Coronary artery (tissue), 2 donors: ENCODE data around the gene CLTA.

Experiments
- DNase-seq: peaks from one replicate; pipeline ENCODE4 v3.0.0-alpha.2; 2017; ENCODE audit warnings: low spot score
- H3K27ac ChIP-seq, 2 donors: fragments of 200-600 bp; sonication (generic); one replicate each; pipeline ENCODE4 v1.5.1; 2016 to 2019
- H3K4me3 ChIP-seq: fragments of 200-600 bp; sonication (generic); 2 replicates; pipeline ENCODE4 v1.5.1; 2016; ENCODE audit warnings: mild to moderate bottlenecking, moderate library complexity
- CTCF ChIP-seq: fragments of 200-600 bp; sonication (generic); IDR thresholded peaks from one replicate; pipeline ENCODE4 v1.5.1; 2019; ENCODE audit warnings: antibody characterized with exemption

CLTA gene

DNA sequence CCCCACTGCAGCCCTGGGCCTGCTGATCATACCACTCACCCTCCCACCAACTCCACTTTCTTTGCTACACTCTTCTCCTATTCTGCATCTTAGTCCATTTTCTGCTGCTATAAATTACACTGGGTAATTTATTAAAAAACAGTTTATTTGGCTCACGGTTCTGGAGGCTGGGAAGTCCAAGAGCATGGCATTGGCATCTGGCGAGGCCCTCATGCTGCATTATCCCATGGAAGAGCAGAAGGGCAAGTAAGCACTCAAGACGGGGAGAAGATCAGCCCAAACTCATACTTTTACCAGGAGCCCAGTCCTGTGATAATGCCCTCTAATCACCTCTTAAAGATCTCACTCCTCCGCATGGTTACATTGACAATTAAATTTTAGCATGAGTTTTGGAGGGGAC lies 44.8 kb upstream of the CLTA start:
- no peak for DNase-seq
- Histone ChIP-seq H3K27ac (no peak overlapping the region), H3K4me3 (no peak overlapping the region)
- TF ChIP-seq CTCF, result no peak

GRCh38 chr9:36146651-36147050 lies 44.1 kb upstream of the CLTA start:
- no peak for DNase-seq
- Histone ChIP-seq H3K27ac (no peak overlapping the region), H3K4me3 (no peak overlapping the region)
- TF ChIP-seq CTCF, result no peak

DNA sequence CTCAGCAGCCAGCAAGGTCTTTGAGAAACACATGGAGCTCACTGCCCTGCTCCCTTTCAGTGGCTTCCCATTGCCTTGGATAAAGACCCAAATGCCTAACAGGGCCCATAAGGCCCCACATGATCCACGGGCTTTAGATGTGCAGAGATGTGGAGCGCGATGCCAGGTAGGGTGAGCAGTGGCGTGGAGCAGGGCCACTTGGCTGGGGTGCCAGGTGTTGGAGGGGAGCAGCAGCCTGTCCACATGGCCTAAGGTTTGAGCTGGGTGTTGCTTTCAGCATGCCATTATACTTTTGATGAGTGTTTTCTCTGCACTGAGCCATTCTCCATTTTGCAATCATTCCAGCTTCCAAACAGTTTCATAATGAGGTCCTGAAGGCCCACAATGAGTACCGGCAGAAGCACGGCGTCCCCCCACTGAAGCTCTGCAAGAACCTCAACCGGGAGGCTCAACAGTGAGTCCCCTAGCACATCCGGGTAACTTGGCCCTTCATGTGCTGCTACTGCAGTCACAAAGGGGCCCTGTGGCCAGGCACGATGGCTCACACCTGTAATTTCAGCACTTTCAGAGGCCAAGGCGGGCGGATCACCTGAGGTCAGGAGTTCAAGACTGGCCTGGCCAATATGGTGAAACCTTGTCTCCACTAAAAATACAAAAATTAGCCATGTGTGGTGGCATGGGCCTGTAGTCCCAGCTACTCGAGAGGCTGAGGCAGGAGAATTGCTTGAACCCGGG lies 43.1 kb upstream of the CLTA start:
- no peak overlapping the region for H3K4me3 ChIP-seq
- H3K27ac ChIP-seq, result peak overlapping the region; percentile 81 to 92
- DNase-seq, result no peak
- no peak for TF ChIP-seq CTCF

- no peak for TF ChIP-seq CTCF
- Histone ChIP-seq H3K4me3 (peak overlapping the region; percentile 42), H3K27ac (peak overlapping the region; percentile 81 to 92)
- peak; percentile 97 for DNase-seq
Measured at GRCh38 chr9:36148311-36149051, 42.2 kb upstream of the CLTA start.

DNA sequence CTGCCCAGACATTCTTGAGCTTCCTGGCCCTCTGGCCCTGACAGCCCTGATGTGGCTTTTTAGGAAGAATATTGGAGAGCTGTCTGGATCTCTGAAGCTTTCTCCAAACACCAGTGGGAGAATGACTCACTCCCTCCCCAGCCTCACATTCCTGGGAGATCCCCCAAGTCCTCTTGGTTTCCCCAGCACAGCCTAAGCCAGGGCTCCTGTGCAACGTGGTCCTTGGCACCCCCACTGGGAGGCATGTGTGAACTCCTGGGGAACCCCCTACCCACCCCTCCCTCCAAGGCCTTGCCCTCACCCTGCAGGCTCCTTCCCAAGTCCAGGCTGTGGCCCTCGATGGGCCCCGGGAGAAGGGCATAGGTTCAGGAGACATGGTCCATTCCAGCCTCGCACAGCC lies 41.5 kb upstream of the CLTA start:
- peak overlapping the region; percentile 81 to 92 for H3K27ac ChIP-seq

DNA sequence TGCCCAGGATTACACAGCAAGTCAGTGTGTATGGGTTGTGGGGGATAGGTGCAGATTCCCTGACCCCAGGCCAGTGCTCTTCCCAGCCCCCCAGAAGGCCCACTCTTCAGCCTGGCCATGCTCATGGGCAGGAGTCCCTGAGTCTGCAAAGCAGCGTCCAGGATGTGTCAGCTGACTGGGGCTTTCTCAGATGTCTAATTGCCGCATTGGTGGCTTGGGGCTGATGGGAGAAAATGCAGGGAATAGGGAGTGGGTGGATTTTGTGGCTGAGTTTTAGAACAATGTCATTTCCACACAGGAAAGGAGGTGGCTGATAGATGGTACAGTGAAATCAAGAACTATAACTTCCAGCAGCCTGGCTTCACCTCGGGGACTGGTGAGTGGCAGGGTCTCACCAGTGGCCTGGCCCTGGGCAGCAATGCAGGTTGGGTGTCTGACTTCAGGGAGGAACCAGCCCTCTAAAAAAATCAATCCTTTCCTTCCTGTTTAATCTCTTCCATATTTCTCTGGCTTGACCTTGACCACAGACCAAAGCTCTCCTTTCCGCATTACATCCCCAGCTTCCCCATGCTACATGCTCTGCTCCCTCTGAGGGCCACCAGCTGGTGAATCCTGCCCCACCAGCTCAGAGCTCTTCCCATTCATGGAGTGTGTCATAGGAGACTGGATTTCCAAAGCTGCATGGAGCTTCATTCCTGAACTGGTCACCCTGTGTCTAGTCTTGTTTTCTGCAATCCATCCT lies 40.0 kb upstream of the CLTA start:
- peak overlapping the region; percentile 9 to 68 for H3K27ac ChIP-seq
- no peak overlapping the region for H3K4me3 ChIP-seq
- no peak for TF ChIP-seq CTCF
- DNase-seq, result no peak

More for the DNA sequence above, 41.5 kb upstream of the CLTA start:
- no peak for TF ChIP-seq CTCF
- no peak for DNase-seq
- peak overlapping the region; percentile 42 for H3K4me3 ChIP-seq
